Keratinocyte (primary cell): ENCODE results near the gene CCIN. TPM values are rescaled to one million over a fixed set of nuclear protein-coding genes. Genes with fewer than 3 reads are reported as not detected.

Experiments used
- DNase-seq: peaks from one replicate; pipeline ENCODE4 v3.0.0-alpha.2; 2011; ENCODE audit warnings: low read depth, missing footprints, low spot score
- FAIRE-seq: peaks from 2 replicates; lab custom pipeline; 2011; peaks lifted over from hg19 to GRCh38; lab: Jason Lieb, UNC
- H2AFZ ChIP-seq: 2 replicates; pipeline ENCODE4 v1.6.0; 2012; ENCODE audit warnings: low read length, control low read depth, inconsistent platforms; ENCODE audit not compliant: control insufficient read depth
- H3K27ac ChIP-seq: 2 replicates; pipeline ENCODE4 v1.5.1; 2011; ENCODE audit warnings: low read length; ENCODE audit not compliant: control insufficient read depth, insufficient read depth
- H3K27me3 ChIP-seq: 3 replicates; pipeline ENCODE4 v1.6.0; 2011; ENCODE audit warnings: low read length; ENCODE audit not compliant: control insufficient read depth, insufficient read depth; ENCODE audit errors: extremely low read depth
- H3K36me3 ChIP-seq, 2 experiments: 2 replicates in 1 of 2; 3 replicates in 1 of 2; pipeline ENCODE4 v1.5.1; 2011; ENCODE audit warnings: low read length in 2 of 2, mild to moderate bottlenecking in 1 of 2; ENCODE audit not compliant: control insufficient read depth in 2 of 2, insufficient read depth in 2 of 2; ENCODE audit errors: extremely low read depth in 1 of 2
- H3K4me1 ChIP-seq: 3 replicates; pipeline ENCODE4 v1.5.1; 2011; ENCODE audit warnings: low read length; ENCODE audit not compliant: control insufficient read depth, insufficient read depth; ENCODE audit errors: extremely low read depth
- H3K4me2 ChIP-seq: 3 replicates; pipeline ENCODE4 v1.6.0; 2011; ENCODE audit warnings: low read depth, low read length; ENCODE audit not compliant: control insufficient read depth, insufficient read depth; ENCODE audit errors: extremely low read depth
- H3K4me3 ChIP-seq, 3 experiments: fragments of 200-600 bp in 1 of 3; sonication (generic) in 1 of 3; 2 replicates in 2 of 3; 3 replicates in 1 of 3; pipeline ENCODE4 v1.5.1; 2011 to 2016; ENCODE audit warnings: low read length in 3 of 3, mild to moderate bottlenecking in 3 of 3, control low read depth in 2 of 3, inconsistent platforms in 1 of 3, low read depth in 1 of 3, mixed read lengths in 1 of 3, mixed run types in 1 of 3, moderate library complexity in 1 of 3; ENCODE audit not compliant: control insufficient read depth in 2 of 3, insufficient read depth in 2 of 3; ENCODE audit errors: extremely low read depth in 1 of 3
- H3K79me2 ChIP-seq: 2 replicates; pipeline ENCODE4 v1.6.0; 2012; ENCODE audit warnings: low read length; ENCODE audit not compliant: control insufficient read depth, insufficient read depth
- H3K9ac ChIP-seq: 3 replicates; pipeline ENCODE4 v1.6.0; 2011; ENCODE audit warnings: low read length; ENCODE audit not compliant: control insufficient read depth, insufficient read depth; ENCODE audit errors: extremely low read depth
- H3K9me1 ChIP-seq: 3 replicates; pipeline ENCODE4 v1.6.0; 2011; ENCODE audit warnings: low read length; ENCODE audit not compliant: control insufficient read depth, insufficient read depth; ENCODE audit errors: extremely low read depth
- H3K9me3 ChIP-seq: 2 replicates; pipeline ENCODE4 v1.5.1; 2012; ENCODE audit warnings: low read depth, low read length; ENCODE audit not compliant: control insufficient read depth
- H4K20me1 ChIP-seq: 3 replicates; pipeline ENCODE4 v1.6.0; 2011; ENCODE audit warnings: low read length; ENCODE audit not compliant: control insufficient read depth, insufficient read depth; ENCODE audit errors: extremely low read depth
- EZH2 ChIP-seq: IDR thresholded peaks from one replicate; pipeline ENCODE4 v1.6.1; 2012; ENCODE audit warnings: inconsistent platforms, mild to moderate bottlenecking, low read length, moderate library complexity
- dilution Hi-C: fragments of 300-500 bp; cut with MboI; formaldehyde crosslinking; loops from one replicate; pipeline ENCODE4 v1.7.0; 2020; ENCODE audit warnings: low sequenced_read_pairs; ENCODE audit not compliant: extremely low pct_ligation_motif_present
- polyA plus RNA-seq, 5 experiments: library from polyadenylated mRNA; depleted of rRNA in 3 of 5; stranded (reverse) in 3 of 5; stranded (forward) in 1 of 5; unstranded in 1 of 5; fragments of >200 nt; gene quantifications; 1 replicate in 1 of 5; 2 replicates in 3 of 5; 3 replicates in 1 of 5; pipeline versions ENCODE4 v1.2.1 to v1.2.3, GENCODE V29; 2011 to 2012; ENCODE audit warnings: missing spikeins in 2 of 5, low read depth in 1 of 5, low replicate concordance in 1 of 5
- TF ChIP-seq, protein P1 (sequence below), 3 experiments: IDR thresholded peaks in 1 of 3; conservative IDR thresholded peaks in 1 of 3; optimal IDR thresholded peaks in 1 of 3; 2 replicates in 2 of 3; 3 replicates in 1 of 3; pipeline versions ENCODE3 to v1.5.1; 2011; ENCODE audit warnings: low read length in 3 of 3, mild to moderate bottlenecking in 3 of 3, moderate library complexity in 2 of 3, control low read depth in 1 of 3, inconsistent platforms in 1 of 3; ENCODE audit not compliant: insufficient read depth in 2 of 3; ENCODE audit errors: extremely low read depth in 1 of 3

CCIN gene
- polyA plus RNA-seq, 1 donor (not counting 4 experiments of a cell fraction or from before 2014, with no cell fraction given), result not detected

DNA sequence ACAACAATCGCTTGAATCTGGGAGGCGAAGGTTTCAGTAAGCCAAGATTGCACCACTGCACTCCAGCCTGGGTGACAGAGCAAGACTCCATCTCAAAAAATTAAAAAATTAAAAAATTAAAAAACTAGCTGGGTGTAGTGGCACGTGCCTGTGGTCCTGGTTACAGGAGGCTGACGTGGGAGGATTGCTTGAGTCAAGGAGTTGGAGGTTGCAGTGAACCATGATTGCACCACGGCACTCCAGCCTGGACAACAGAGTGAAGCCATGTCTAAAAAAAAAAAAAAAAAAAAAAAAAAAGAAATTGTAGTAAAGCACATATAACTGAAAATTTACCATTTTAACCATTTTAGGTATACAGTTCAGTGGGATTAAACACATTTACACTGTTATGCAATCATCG is 13.1 kb upstream of the CCIN start:
- TF ChIP-seq, protein P1, sequence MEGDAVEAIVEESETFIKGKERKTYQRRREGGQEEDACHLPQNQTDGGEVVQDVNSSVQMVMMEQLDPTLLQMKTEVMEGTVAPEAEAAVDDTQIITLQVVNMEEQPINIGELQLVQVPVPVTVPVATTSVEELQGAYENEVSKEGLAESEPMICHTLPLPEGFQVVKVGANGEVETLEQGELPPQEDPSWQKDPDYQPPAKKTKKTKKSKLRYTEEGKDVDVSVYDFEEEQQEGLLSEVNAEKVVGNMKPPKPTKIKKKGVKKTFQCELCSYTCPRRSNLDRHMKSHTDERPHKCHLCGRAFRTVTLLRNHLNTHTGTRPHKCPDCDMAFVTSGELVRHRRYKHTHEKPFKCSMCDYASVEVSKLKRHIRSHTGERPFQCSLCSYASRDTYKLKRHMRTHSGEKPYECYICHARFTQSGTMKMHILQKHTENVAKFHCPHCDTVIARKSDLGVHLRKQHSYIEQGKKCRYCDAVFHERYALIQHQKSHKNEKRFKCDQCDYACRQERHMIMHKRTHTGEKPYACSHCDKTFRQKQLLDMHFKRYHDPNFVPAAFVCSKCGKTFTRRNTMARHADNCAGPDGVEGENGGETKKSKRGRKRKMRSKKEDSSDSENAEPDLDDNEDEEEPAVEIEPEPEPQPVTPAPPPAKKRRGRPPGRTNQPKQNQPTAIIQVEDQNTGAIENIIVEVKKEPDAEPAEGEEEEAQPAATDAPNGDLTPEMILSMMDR (optimal IDR thresholded peaks at IDR 0.05 in 1 of 3, IDR thresholded peaks at IDR 0.05 in 1 of 3, conservative IDR thresholded peaks at IDR 0.05 in 1 of 3; ENCODE audit: extremely low read depth in 1 of 3, insufficient read depth in 2 of 3, low read length in 3 of 3), result no peak
- no peak for TF ChIP-seq EZH2
- Histone ChIP-seq H3K27me3 (no peaks in the 10 kb centered on the region), H3K9me3 (no peaks in the 10 kb centered on the region), H3K4me2 (no peak overlapping the region), H4K20me1 (no peaks in the 10 kb centered on the region), H3K79me2 (no peaks in the 10 kb centered on the region), H3K27ac (no peak overlapping the region), H3K4me3 (no peak overlapping the region), H2AFZ (no peak overlapping the region), H3K9me1 (no peaks in the 10 kb centered on the region), H3K36me3 (no peaks in the 10 kb centered on the region), H3K9ac (no peak overlapping the region), H3K4me1 (peaks cover 4% of the 10 kb centered on the region)
- DNase-seq (no peak), FAIRE-seq (no peak)
- dilution Hi-C loops, result no loop called here

DNA sequence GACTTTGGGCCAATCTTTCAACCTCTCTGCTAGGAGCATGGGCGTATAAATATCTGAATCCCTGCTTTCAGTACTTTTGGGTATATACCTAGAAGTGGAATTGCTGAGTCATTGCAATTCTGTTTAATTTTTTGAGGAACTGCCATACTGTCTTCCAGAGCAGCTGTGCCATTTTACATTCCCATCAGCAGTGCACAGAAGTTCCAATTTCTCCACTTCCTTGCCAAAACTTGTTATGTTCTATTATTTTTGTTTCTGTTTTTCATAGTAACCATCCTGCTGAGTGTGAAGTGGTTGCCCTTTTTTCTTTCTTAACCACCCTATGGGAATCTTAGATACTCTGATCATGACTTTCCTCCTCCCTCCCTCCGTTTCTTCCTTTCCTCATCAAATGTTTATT is 11.1 kb upstream of the CCIN start:
- Histone ChIP-seq H3K9ac (no peak overlapping the region), H3K79me2 (no peaks in the 10 kb centered on the region), H4K20me1 (no peaks in the 10 kb centered on the region), H3K27ac (no peak overlapping the region), H3K27me3 (no peaks in the 10 kb centered on the region), H3K4me1 (no peaks in the 10 kb centered on the region), H3K9me1 (no peaks in the 10 kb centered on the region), H3K4me3 (no peak overlapping the region), H3K9me3 (no peaks in the 10 kb centered on the region), H3K4me2 (no peak overlapping the region), H3K36me3 (no peaks in the 10 kb centered on the region), H2AFZ (no peak overlapping the region)
- DNase-seq, result no peak
- no peak for FAIRE-seq
- TF ChIP-seq, protein P1 (optimal IDR thresholded peaks at IDR 0.05 in 1 of 3, IDR thresholded peaks at IDR 0.05 in 1 of 3, conservative IDR thresholded peaks at IDR 0.05 in 1 of 3; ENCODE audit: extremely low read depth in 1 of 3, insufficient read depth in 2 of 3, low read length in 3 of 3), result no peak
- no peak for TF ChIP-seq EZH2
- dilution Hi-C loops, result no loop called here
